Measurements from ENCODE around the gene DLGAP1.
A peak's percentile ranks its signal among the peaks of the same experiment; 100 is the strongest.
"Not testable (repeated sequence)": the region's sequence is repeated elsewhere in the genome, so short reads cannot be mapped to it uniquely, and the experiment has no call there.

Gene DLGAP1

DNA sequence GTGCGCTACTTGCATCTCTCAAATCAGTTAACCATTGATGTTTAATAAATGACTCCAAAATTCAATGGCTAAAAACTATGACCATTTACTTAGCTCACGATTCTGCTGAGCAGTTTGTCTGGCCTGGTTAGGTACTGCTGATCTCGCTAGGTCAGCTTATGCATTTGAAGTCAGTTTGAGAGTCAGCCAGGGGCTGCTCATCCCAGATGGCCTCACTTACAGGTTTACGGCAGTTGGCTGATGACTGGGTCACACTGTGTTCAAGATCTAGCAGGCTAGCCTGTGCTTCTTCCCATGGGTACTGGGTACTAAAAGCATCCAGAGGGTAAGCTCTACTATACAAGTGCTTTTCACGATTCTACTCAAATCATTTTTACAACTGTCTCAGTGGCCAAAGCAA, 122.1 kb downstream of the DLGAP1 start:
- Histone ChIP-seq H3K27me3 (replicated peaks; ENCODE audit: control insufficient read depth, insufficient read depth, low read length) (no peaks in the 10 kb centered on the region), H3K4me3 (replicated peaks; ENCODE audit: low read depth, low read length) (no peak overlapping the region), H3K36me3 (ENCODE audit: control insufficient read depth, insufficient read depth, low read length) (no peaks in the 10 kb centered on the region)
- TF ChIP-seq, protein P1, sequence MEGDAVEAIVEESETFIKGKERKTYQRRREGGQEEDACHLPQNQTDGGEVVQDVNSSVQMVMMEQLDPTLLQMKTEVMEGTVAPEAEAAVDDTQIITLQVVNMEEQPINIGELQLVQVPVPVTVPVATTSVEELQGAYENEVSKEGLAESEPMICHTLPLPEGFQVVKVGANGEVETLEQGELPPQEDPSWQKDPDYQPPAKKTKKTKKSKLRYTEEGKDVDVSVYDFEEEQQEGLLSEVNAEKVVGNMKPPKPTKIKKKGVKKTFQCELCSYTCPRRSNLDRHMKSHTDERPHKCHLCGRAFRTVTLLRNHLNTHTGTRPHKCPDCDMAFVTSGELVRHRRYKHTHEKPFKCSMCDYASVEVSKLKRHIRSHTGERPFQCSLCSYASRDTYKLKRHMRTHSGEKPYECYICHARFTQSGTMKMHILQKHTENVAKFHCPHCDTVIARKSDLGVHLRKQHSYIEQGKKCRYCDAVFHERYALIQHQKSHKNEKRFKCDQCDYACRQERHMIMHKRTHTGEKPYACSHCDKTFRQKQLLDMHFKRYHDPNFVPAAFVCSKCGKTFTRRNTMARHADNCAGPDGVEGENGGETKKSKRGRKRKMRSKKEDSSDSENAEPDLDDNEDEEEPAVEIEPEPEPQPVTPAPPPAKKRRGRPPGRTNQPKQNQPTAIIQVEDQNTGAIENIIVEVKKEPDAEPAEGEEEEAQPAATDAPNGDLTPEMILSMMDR (IDR thresholded peaks at IDR 0.05; ENCODE audit: insufficient read depth, low read length, poor library complexity, severe bottlenecking): no peak
- DNase-seq (ENCODE audit: extremely low read depth, insufficient read length): no peak

DNA sequence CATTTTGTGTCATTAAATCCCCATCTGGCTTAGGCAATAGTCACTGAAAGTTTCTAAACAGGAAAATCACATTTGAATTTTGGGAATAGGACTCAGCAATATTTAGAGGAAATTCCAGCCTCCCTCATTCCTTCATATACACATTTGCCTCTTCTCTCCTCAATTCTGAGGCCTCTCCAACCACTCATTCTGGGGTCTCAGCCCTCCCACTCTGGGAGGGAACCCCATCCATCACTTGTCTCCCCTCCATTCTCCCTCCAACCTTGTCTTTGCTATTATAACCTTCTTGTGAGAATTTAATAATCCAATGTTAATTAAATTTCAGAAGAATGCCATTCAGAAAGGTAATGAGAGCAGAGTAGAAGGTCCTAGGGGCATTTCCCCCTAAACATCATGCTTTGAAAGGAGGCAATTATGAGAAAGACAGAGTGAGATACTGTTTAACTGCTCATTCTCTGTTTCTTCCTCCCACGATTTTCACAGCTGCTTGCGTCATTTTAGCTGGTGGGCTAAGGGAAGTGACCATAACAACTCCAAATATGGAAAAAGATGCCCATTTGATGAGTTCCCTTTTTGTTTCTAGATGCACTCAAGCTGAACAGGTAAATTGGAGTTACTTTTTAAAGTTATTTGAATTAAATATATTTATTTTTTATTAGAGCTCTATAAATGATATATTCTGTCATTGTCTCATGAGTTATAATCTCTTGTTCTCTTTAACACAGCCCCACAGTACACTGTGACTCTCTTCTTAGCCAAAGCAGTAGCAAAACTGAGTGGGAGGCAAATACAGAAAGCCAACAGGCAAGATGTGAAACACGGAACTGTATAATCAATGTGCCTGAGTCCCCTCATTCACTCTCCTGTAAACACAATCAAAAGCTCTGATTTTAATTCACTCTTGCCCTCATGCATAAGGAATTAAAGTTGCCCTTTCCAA, 135.1 kb downstream of the DLGAP1 start:
- Histone ChIP-seq H3K36me3 (ENCODE audit: control insufficient read depth, insufficient read depth, low read length) (no peaks in the 10 kb centered on the region), H3K27me3 (replicated peaks; ENCODE audit: control insufficient read depth, insufficient read depth, low read length) (no peaks in the 10 kb centered on the region), H3K4me3 (replicated peaks; ENCODE audit: low read depth, low read length) (no peak overlapping the region)
- TF ChIP-seq, protein P1 (IDR thresholded peaks at IDR 0.05; ENCODE audit: insufficient read depth, low read length, poor library complexity, severe bottlenecking): no peak
- peak; percentile 45 for DNase-seq (ENCODE audit: extremely low read depth, insufficient read length)

GRCh38 chr18:4318311-4318710, 136.8 kb downstream of the DLGAP1 start:
- Histone ChIP-seq H3K36me3 (ENCODE audit: control insufficient read depth, insufficient read depth, low read length) (no peaks in the 10 kb centered on the region), H3K4me3 (replicated peaks; ENCODE audit: low read depth, low read length) (no peak overlapping the region), H3K27me3 (replicated peaks; ENCODE audit: control insufficient read depth, insufficient read depth, low read length) (no peaks in the 10 kb centered on the region)
- TF ChIP-seq, protein P1 (IDR thresholded peaks at IDR 0.05; ENCODE audit: insufficient read depth, low read length, poor library complexity, severe bottlenecking): no peak
- DNase-seq (ENCODE audit: extremely low read depth, insufficient read length): no peak

GRCh38 chr18:4311945-4312344, 143.2 kb downstream of the DLGAP1 start:
- not testable (repeated sequence) for H3K27me3 ChIP-seq (replicated peaks; ENCODE audit: control insufficient read depth, insufficient read depth, low read length); H3K4me3 ChIP-seq (replicated peaks; ENCODE audit: low read depth, low read length); H3K36me3 ChIP-seq (ENCODE audit: control insufficient read depth, insufficient read depth, low read length); DNase-seq (ENCODE audit: extremely low read depth, insufficient read length)

GRCh38 chr18:4311136-4311535, 144.0 kb downstream of the DLGAP1 start:
- TF ChIP-seq, protein P1 (IDR thresholded peaks at IDR 0.05; ENCODE audit: insufficient read depth, low read length, poor library complexity, severe bottlenecking): no peak

GRCh38 chr18:4309227-4309626, 145.9 kb downstream of the DLGAP1 start:
- Histone ChIP-seq H3K36me3 (ENCODE audit: control insufficient read depth, insufficient read depth, low read length) (no peaks in the 10 kb centered on the region), H3K4me3 (replicated peaks; ENCODE audit: low read depth, low read length) (no peak overlapping the region), H3K27me3 (replicated peaks; ENCODE audit: control insufficient read depth, insufficient read depth, low read length) (no peaks in the 10 kb centered on the region)
- TF ChIP-seq, protein P1 (IDR thresholded peaks at IDR 0.05; ENCODE audit: insufficient read depth, low read length, poor library complexity, severe bottlenecking): no peak
- no peak for DNase-seq (ENCODE audit: extremely low read depth, insufficient read length)

More at GRCh38 chr18:4311136-4311535, 144.0 kb downstream of the DLGAP1 start:
- no peaks in the 10 kb centered on the region for H3K27me3 ChIP-seq (replicated peaks; ENCODE audit: control insufficient read depth, insufficient read depth, low read length)
- H3K36me3 ChIP-seq (ENCODE audit: control insufficient read depth, insufficient read depth, low read length): no peaks in the 10 kb centered on the region
- no peak overlapping the region for H3K4me3 ChIP-seq (replicated peaks; ENCODE audit: low read depth, low read length)
- no peak for DNase-seq (ENCODE audit: extremely low read depth, insufficient read length)

Data from GM06990 (cell line).